A549 treated with dexamethasone at 1 μM for 4 hours (cell line): ENCODE measurements around the gene MAP10. TPM values are rescaled to one million over a fixed set of nuclear protein-coding genes. Genes with fewer than 3 reads are reported as not detected.

Source experiments
- total RNA-seq: library from RNA; stranded (reverse); fragments of 200-300 nt; extraction: Qiagen RNA extraction; gene quantifications from 5 replicates; pipeline ENCODE4 v1.2.3, GENCODE V29; 2022

Gene MAP10
- 0.64 to 1.0 TPM (median 0.98 TPM) in 5 replicates for total RNA-seq

GRCh38 chr1:232805269-232806185 is at the start of gene MAP10:
Gene MAP10 (plus strand): TSS chr1:232805416. CDS start chr1:232805450, 34 bp downstream.

Other genes with a start within 250 kb of the MAP10 start
- 6.7 to 8.6 TPM (median 7.5 TPM) in 5 replicates for gene SIPA1L2, start 175.3 kb upstream of the MAP10 start, total RNA-seq
- gene NTPCR, start 145.2 kb downstream of the MAP10 start, total RNA-seq, result 70.4 to 85.0 TPM (median 74.8 TPM) in 5 replicates